T-helper 17 cell (primary cell): ENCODE data around the gene ZNF599. TPM values are rescaled to one million over a fixed set of nuclear protein-coding genes. Genes with fewer than 3 reads are reported as not detected.

Experiments used
- ATAC-seq: fragments of 150-1000 bp; cut with Tn5 transposase; 2 replicates; pipeline ENCODE4 v1.10.0; 2021; ENCODE audit warnings: mild to moderate bottlenecking, moderate library complexity
- DNase-seq, 3 donors: peaks; one replicate each; pipeline versions ENCODE4 v3.0.0 to v3.0.0-alpha.2; 2020 to 2021
- H3K9me3 ChIP-seq: one replicate; pipeline ENCODE4 v1.7.0; 2013; ENCODE audit warnings: low read length, mild to moderate bottlenecking; ENCODE audit not compliant: control insufficient read depth, poor library complexity, severe bottlenecking
- H3K27ac Mint-ChIP-seq: one replicate; pipeline ENCODE4 v1.8.0; 2022; ENCODE audit warnings: mild to moderate bottlenecking, moderate library complexity, mixed read lengths
- H3K27me3 Mint-ChIP-seq: one replicate; pipeline ENCODE4 v1.8.0; 2022; ENCODE audit warnings: mixed read lengths
- H3K36me3 Mint-ChIP-seq: one replicate; pipeline ENCODE4 v1.8.0; 2022; ENCODE audit warnings: low read depth, mixed read lengths
- H3K4me1 Mint-ChIP-seq: one replicate; pipeline ENCODE4 v1.8.0; 2022; ENCODE audit warnings: mild to moderate bottlenecking, mixed read lengths
- H3K4me3 Mint-ChIP-seq: one replicate; pipeline ENCODE4 v1.8.0; 2022; ENCODE audit warnings: mild to moderate bottlenecking, moderate library complexity, mixed read lengths
- total RNA-seq, 4 donors: library from RNA in 2 of 4; stranded (reverse) in 2 of 4; gene quantifications; one replicate each; pipeline ENCODE4 v1.2.3 and lab custom pipeline; 2022 to 2026

ZNF599 gene
- total RNA-seq, 2 donors from 2014 or later, result 3.7 to 4.8 TPM

GRCh38 chr19:34732612-34733211 lies 40.3 kb downstream of the ZNF599 start:
- DNase-seq (no peak), ATAC-seq (no peak)
- Mint-ChIP-seq H3K27ac (peak overlapping the region; percentile 24), H3K36me3 (peaks cover 6% of the 10 kb centered on the region), H3K4me1 (peaks cover 7% of the 10 kb centered on the region), H3K4me3 (peak overlapping the region; percentile 71), H3K27me3 (peaks cover 12% of the 10 kb centered on the region)
- H3K9me3 ChIP-seq, result no peaks in the 10 kb centered on the region

GRCh38 chr19:34731964-34732363 lies 41.1 kb downstream of the ZNF599 start:
- H3K27me3 Mint-ChIP-seq, result peaks cover 20% of the 10 kb centered on the region

GRCh38 chr19:34731019-34731829 lies 41.8 kb downstream of the ZNF599 start:
- H3K4me3 Mint-ChIP-seq, result no peak overlapping the region
- no peaks in the 10 kb centered on the region for H3K9me3 ChIP-seq
- DNase-seq, result no peak
- no peak overlapping the region for H3K27ac Mint-ChIP-seq
- peaks cover 7% of the 10 kb centered on the region for H3K4me1 Mint-ChIP-seq
- no peak for ATAC-seq
- peaks cover 27% of the 10 kb centered on the region for H3K27me3 Mint-ChIP-seq
- peaks cover 8% of the 10 kb centered on the region for H3K36me3 Mint-ChIP-seq

More at GRCh38 chr19:34731964-34732363, 41.1 kb downstream of the ZNF599 start:
- ATAC-seq (no peak), DNase-seq (no peak)
- H3K4me3 Mint-ChIP-seq, result no peak overlapping the region
- H3K27ac Mint-ChIP-seq, result no peak overlapping the region
- H3K4me1 Mint-ChIP-seq, result peaks cover 7% of the 10 kb centered on the region
- H3K36me3 Mint-ChIP-seq, result peaks cover 6% of the 10 kb centered on the region
- H3K9me3 ChIP-seq, result no peaks in the 10 kb centered on the region

GRCh38 chr19:34725400-34725799 lies 47.6 kb downstream of the ZNF599 start:
- Mint-ChIP-seq H3K4me3 (no peak overlapping the region), H3K27ac (no peak overlapping the region), H3K27me3 (peaks cover 54% of the 10 kb centered on the region), H3K36me3 (peaks cover 2% of the 10 kb centered on the region), H3K4me1 (peaks cover 2% of the 10 kb centered on the region)
- DNase-seq (no peak), ATAC-seq (no peak)
- H3K9me3 ChIP-seq, result no peaks in the 10 kb centered on the region

- Mint-ChIP-seq H3K4me3 (no peak overlapping the region), H3K27ac (no peak overlapping the region), H3K27me3 (peaks cover 43% of the 10 kb centered on the region), H3K4me1 (peaks cover 2% of the 10 kb centered on the region), H3K36me3 (peaks cover 2% of the 10 kb centered on the region)
- ATAC-seq (no peak), DNase-seq (no peak)
- H3K9me3 ChIP-seq, result no peaks in the 10 kb centered on the region
Measured at GRCh38 chr19:34722353-34722752, 50.7 kb downstream of the ZNF599 start.

GRCh38 chr19:34715357-34715756 lies 57.7 kb downstream of the ZNF599 start:
- Mint-ChIP-seq H3K27ac (no peak overlapping the region), H3K36me3 (peaks cover 4% of the 10 kb centered on the region), H3K4me1 (peaks cover 3% of the 10 kb centered on the region), H3K4me3 (no peak overlapping the region), H3K27me3 (peaks cover 38% of the 10 kb centered on the region)
- H3K9me3 ChIP-seq, result peaks cover 8% of the 10 kb centered on the region
- ATAC-seq (no peak), DNase-seq (no peak)

GRCh38 chr19:34713262-34713637 lies 59.8 kb downstream of the ZNF599 start:
- peaks cover 3% of the 10 kb centered on the region for H3K4me1 Mint-ChIP-seq
- H3K27me3 Mint-ChIP-seq, result peaks cover 38% of the 10 kb centered on the region
- no peak for ATAC-seq
- peaks cover 8% of the 10 kb centered on the region for H3K9me3 ChIP-seq
- no peak for DNase-seq
- no peak overlapping the region for H3K4me3 Mint-ChIP-seq
- no peak overlapping the region for H3K27ac Mint-ChIP-seq
- H3K36me3 Mint-ChIP-seq, result peaks cover 4% of the 10 kb centered on the region

GRCh38 chr19:34712395-34713261 lies 60.4 kb downstream of the ZNF599 start:
- H3K4me3 Mint-ChIP-seq, result no peak overlapping the region
- peak; percentile 58 for ATAC-seq
- peaks cover 4% of the 10 kb centered on the region for H3K36me3 Mint-ChIP-seq
- peaks cover 8% of the 10 kb centered on the region for H3K9me3 ChIP-seq
- H3K27ac Mint-ChIP-seq, result no peak overlapping the region
- DNase-seq, result peak in 1 of 3 donors; percentile 33
- peaks cover 3% of the 10 kb centered on the region for H3K4me1 Mint-ChIP-seq
- peaks cover 39% of the 10 kb centered on the region for H3K27me3 Mint-ChIP-seq

GRCh38 chr19:34711890-34712289 lies 61.1 kb downstream of the ZNF599 start:
- Mint-ChIP-seq H3K4me1 (peaks cover 3% of the 10 kb centered on the region), H3K27me3 (peaks cover 37% of the 10 kb centered on the region), H3K36me3 (peaks cover 4% of the 10 kb centered on the region), H3K27ac (no peak overlapping the region), H3K4me3 (no peak overlapping the region)
- ATAC-seq (no peak), DNase-seq (no peak)
- peaks cover 8% of the 10 kb centered on the region for H3K9me3 ChIP-seq

Other genes starting within 250 kb of the ZNF599 start
- under 1 TPM in 1 of 2 donors, not detected in 1; 0.82 TPM for gene SCGB2B2, start 96.1 kb downstream of the ZNF599 start, total RNA-seq
- 10 to 100 TPM in 1 of 2 donors, 1 to 10 TPM in 1; 9.0 to 11.5 TPM for gene ZNF302, start 95.5 kb downstream of the ZNF599 start, total RNA-seq
- gene ZNF181, start 39.0 kb downstream of the ZNF599 start, total RNA-seq, result 1 to 10 TPM; 3.1 to 4.7 TPM
- gene ZNF30, start 153.7 kb upstream of the ZNF599 start, total RNA-seq, result 1 to 10 TPM; 3.0 to 3.5 TPM
- 10 to 100 TPM; 15.1 to 15.5 TPM for gene ZNF792, start 191.0 kb upstream of the ZNF599 start, total RNA-seq
- gene GRAMD1A, start 227.1 kb upstream of the ZNF599 start, total RNA-seq, result 100 to 1,000 TPM; 153 to 162 TPM